Mesenchymal stem cell (in vitro differentiated cells and primary cell): ENCODE measurements around the gene DHX34.
"Not testable (repeated sequence)": the region's sequence is repeated elsewhere in the genome, so short reads cannot be mapped to it uniquely, and the experiment has no call there.

Experiments used
- DNase-seq: peaks from one replicate; pipeline ENCODE4 v3.0.0-alpha.2; 2013
- H2AFZ ChIP-seq: one replicate; pipeline ENCODE4 v1.6.1; 2013; ENCODE audit warnings: low read depth, mild to moderate bottlenecking, control low read depth, inconsistent platforms, low read length, moderate library complexity
- H2AK5ac ChIP-seq: 2 replicates; pipeline ENCODE4 v1.6.1; 2013; ENCODE audit warnings: low read length, moderate library complexity, mild to moderate bottlenecking, inconsistent platforms; ENCODE audit not compliant: severe bottlenecking
- H2BK120ac ChIP-seq: one replicate; pipeline ENCODE4 v1.6.1; 2013; ENCODE audit warnings: low read depth, mild to moderate bottlenecking, inconsistent platforms, low read length, moderate library complexity
- H2BK12ac ChIP-seq, 2 experiments: one replicate each; pipeline ENCODE4 v1.6.1; 2013; ENCODE audit warnings: inconsistent platforms in 2 of 2, low read length in 2 of 2, mild to moderate bottlenecking in 2 of 2, moderate library complexity in 2 of 2, control low read depth in 1 of 2
- H2BK15ac ChIP-seq: one replicate; pipeline ENCODE4 v1.6.1; 2013; ENCODE audit warnings: mild to moderate bottlenecking, low read depth, inconsistent platforms; ENCODE audit not compliant: poor library complexity, severe bottlenecking
- H2BK5ac ChIP-seq: 2 replicates; pipeline ENCODE4 v1.6.1; 2013; ENCODE audit warnings: low read depth, mild to moderate bottlenecking, low read length, control low read depth, inconsistent platforms; ENCODE audit not compliant: poor library complexity, severe bottlenecking
- H3K14ac ChIP-seq, 2 experiments: one replicate each; pipeline ENCODE4 v1.6.1; 2013; ENCODE audit warnings: inconsistent platforms in 2 of 2, low read length in 2 of 2, control low read depth in 1 of 2, mild to moderate bottlenecking in 1 of 2, moderate library complexity in 1 of 2
- H3K18ac ChIP-seq, 2 experiments: one replicate each; pipeline ENCODE4 v1.6.1; 2013; ENCODE audit warnings: inconsistent platforms in 2 of 2, low read length in 2 of 2, control low read depth in 1 of 2, low read depth in 1 of 2, mild to moderate bottlenecking in 1 of 2
- H3K23ac ChIP-seq, 2 experiments: one replicate each; pipeline ENCODE4 v1.6.1; 2013; ENCODE audit warnings: inconsistent platforms in 2 of 2, low read length in 2 of 2, mild to moderate bottlenecking in 2 of 2, moderate library complexity in 2 of 2, control low read depth in 1 of 2
- H3K27ac ChIP-seq: 2 replicates; pipeline ENCODE4 v1.5.1; 2013; ENCODE audit warnings: mild to moderate bottlenecking, moderate library complexity, low read length, control low read depth, inconsistent platforms; ENCODE audit not compliant: poor library complexity, severe bottlenecking
- H3K27me3 ChIP-seq, 2 experiments: 2 replicates each; pipeline versions ENCODE4 v1.6.1 to v1.7.0; 2013; ENCODE audit warnings: low read length in 2 of 2, mild to moderate bottlenecking in 2 of 2, moderate library complexity in 2 of 2, control low read depth in 1 of 2, inconsistent platforms in 1 of 2; ENCODE audit not compliant: control insufficient read depth in 1 of 2, insufficient read depth in 1 of 2
- H3K36me3 ChIP-seq, 2 experiments: 2 replicates each; pipeline versions ENCODE4 v1.6.1 to v1.7.0; 2013; ENCODE audit warnings: low read length in 2 of 2, control low read depth in 1 of 2, inconsistent platforms in 1 of 2, low read depth in 1 of 2, mild to moderate bottlenecking in 1 of 2; ENCODE audit not compliant: insufficient read depth in 2 of 2, control insufficient read depth in 1 of 2
- H3K4ac ChIP-seq, 2 experiments: one replicate each; pipeline ENCODE4 v1.6.1; 2013; ENCODE audit warnings: inconsistent platforms in 2 of 2, low read length in 2 of 2, mild to moderate bottlenecking in 2 of 2, moderate library complexity in 2 of 2, control low read depth in 1 of 2, low read depth in 1 of 2
- H3K4me1 ChIP-seq: 2 replicates; pipeline ENCODE4 v1.6.1; 2013; ENCODE audit warnings: low read depth, low read length, control low read depth; ENCODE audit not compliant: control insufficient read depth, insufficient read depth
- H3K4me2 ChIP-seq: 2 replicates; pipeline ENCODE4 v1.6.1; 2013; ENCODE audit warnings: low read length, mild to moderate bottlenecking, inconsistent platforms; ENCODE audit not compliant: poor library complexity, severe bottlenecking
- H3K4me3 ChIP-seq, 2 experiments: 2 replicates each; pipeline versions ENCODE4 v1.5.1 to v1.7.0; 2013; ENCODE audit warnings: low read length in 2 of 2, mild to moderate bottlenecking in 2 of 2, control low read depth in 1 of 2, low read depth in 1 of 2; ENCODE audit not compliant: insufficient read depth in 1 of 2
- H3K79me1 ChIP-seq: replicated peaks from 2 replicates; pipeline ENCODE4 v1.6.1; 2013; ENCODE audit warnings: mild to moderate bottlenecking, control low read depth, low read length, inconsistent platforms; ENCODE audit not compliant: poor library complexity, severe bottlenecking
- H3K9ac ChIP-seq: 2 replicates; pipeline ENCODE4 v1.7.0; 2013; ENCODE audit warnings: mild to moderate bottlenecking, low read length, moderate library complexity
- H3K9me3 ChIP-seq: 2 replicates; pipeline ENCODE4 v1.7.0; 2013; ENCODE audit warnings: mild to moderate bottlenecking, low read length; ENCODE audit not compliant: control insufficient read depth
- H4K8ac ChIP-seq: one replicate; pipeline ENCODE4 v1.6.1; 2013; ENCODE audit warnings: inconsistent platforms, mild to moderate bottlenecking, low read length, moderate library complexity
- H4K91ac ChIP-seq: one replicate; pipeline ENCODE4 v1.6.1; 2013; ENCODE audit warnings: mild to moderate bottlenecking, low read length, inconsistent platforms
- WGBS: methylation state at CpG from one replicate; pipeline ENCODE4 v1.1.7; 2013; ENCODE audit warnings: mixed read lengths; 5-methylcytosine and 5-hydroxymethylcytosine counted together

Gene DHX34

GRCh38 chr19:47381121-47381520, 32.0 kb downstream of the DHX34 start:
- Histone ChIP-seq H3K27ac (no peak overlapping the region), H2BK120ac (no peak overlapping the region), H3K18ac (no peak overlapping the region), H3K36me3 (peaks cover 59 to 62% of the 10 kb centered on the region in 2 experiments), H2AK5ac (no peak overlapping the region), H4K91ac (no peak overlapping the region), H3K4me1 (peaks cover 7% of the 10 kb centered on the region), H2AFZ (no peak overlapping the region), H3K4ac (no peak overlapping the region), H3K79me1 (peaks cover 2% of the 10 kb centered on the region), H3K9me3 (no peaks in the 10 kb centered on the region), H2BK5ac (no peak overlapping the region), H4K8ac (no peak overlapping the region), H3K23ac (no peak overlapping the region), H2BK15ac (no peak overlapping the region), H3K27me3 (no peaks in the 10 kb centered on the region), H3K4me2 (no peak overlapping the region), H3K14ac (no peak overlapping the region), H2BK12ac (no peak overlapping the region), H3K9ac (no peak overlapping the region), H3K4me3 (no peak overlapping the region)
- WGBS = 95% methylated on average over 14 of the region's 14 CpGs
- no peak for DNase-seq

GRCh38 chr19:47381653-47382279, 32.7 kb downstream of the DHX34 start:
- Histone ChIP-seq H3K4me1 (peaks cover under 1% of the 10 kb centered on the region), H3K36me3 (peaks cover 52 to 56% of the 10 kb centered on the region in 2 experiments), H3K79me1 (peaks cover 2% of the 10 kb centered on the region), H3K27me3 (no peaks in the 10 kb centered on the region), H2BK120ac (no peak overlapping the region), H4K8ac (no peak overlapping the region), H3K9me3 (no peaks in the 10 kb centered on the region), H2AK5ac (no peak overlapping the region), H3K18ac (no peak overlapping the region), H4K91ac (no peak overlapping the region), H3K4me3 (no peak overlapping the region), H2BK12ac (no peak overlapping the region), H2AFZ (no peak overlapping the region), H3K14ac (no peak overlapping the region), H3K27ac (no peak overlapping the region), H2BK15ac (no peak overlapping the region), H3K4me2 (no peak overlapping the region), H2BK5ac (no peak overlapping the region), H3K23ac (no peak overlapping the region), H3K9ac (no peak overlapping the region), H3K4ac (no peak overlapping the region)
- no peak for DNase-seq
- 95% methylated on average over 11 of the region's 11 CpGs for WGBS

GRCh38 chr19:47383890-47384289, 34.8 kb downstream of the DHX34 start:
- H2BK5ac ChIP-seq, H4K91ac ChIP-seq, DNase-seq, H3K27me3 ChIP-seq, H3K18ac ChIP-seq, H3K4me2 ChIP-seq, H2BK12ac ChIP-seq, H3K79me1 ChIP-seq, H3K9me3 ChIP-seq, H4K8ac ChIP-seq, H2BK120ac ChIP-seq, H3K23ac ChIP-seq, H3K4ac ChIP-seq, H3K27ac ChIP-seq, H3K4me3 ChIP-seq, H3K4me1 ChIP-seq, H2AK5ac ChIP-seq, H2BK15ac ChIP-seq, H2AFZ ChIP-seq, H3K14ac ChIP-seq: not testable (repeated sequence)
- Histone ChIP-seq H3K36me3 (peaks cover 35 to 37% of the 10 kb centered on the region in 2 experiments), H3K9ac (peak overlapping the region; percentile 71)
- WGBS = 100% methylated on average over 1 of the region's 5 CpGs

GRCh38 chr19:47384533-47384932, 35.4 kb downstream of the DHX34 start:
- not testable (repeated sequence) for H2BK5ac ChIP-seq, H2AFZ ChIP-seq, H2BK120ac ChIP-seq, H3K9ac ChIP-seq, H3K18ac ChIP-seq, H3K14ac ChIP-seq, H2BK15ac ChIP-seq, H3K4me2 ChIP-seq, H3K27ac ChIP-seq, H2BK12ac ChIP-seq, H3K27me3 ChIP-seq, H3K79me1 ChIP-seq, H3K4me3 ChIP-seq, DNase-seq, H3K4me1 ChIP-seq, H4K91ac ChIP-seq, H3K9me3 ChIP-seq, H3K4ac ChIP-seq, H3K23ac ChIP-seq, H4K8ac ChIP-seq, H2AK5ac ChIP-seq
- H3K36me3 ChIP-seq = peaks cover 30 to 31% of the 10 kb centered on the region in 2 experiments
- 94% methylated on average over 2 of the region's 4 CpGs for WGBS
